GM10248 (cell line): Measurements from ENCODE around the gene OST4.

Source experiments
- CTCF ChIA-PET: fragments of 300-600 bp; sonication (Branson Sonifier 250); formaldehyde crosslinking; extraction: SDS; loops from one replicate; lab custom pipeline; 2021; ENCODE audit warnings: antibody characterized with exemption; lab: Yijun Ruan, JAX
- POLR2A ChIA-PET: fragments of 350-650 bp; sonication (Branson Sonifier 250); formaldehyde crosslinking; extraction: SDS; loops from one replicate; lab custom pipeline; 2020; ENCODE audit warnings: antibody characterized with exemption; lab: Yijun Ruan, JAX
- DNase-seq: peaks from one replicate; pipeline ENCODE4 v3.0.0; 2012; ENCODE audit errors: extremely low spot score
- CTCF ChIP-seq: IDR thresholded peaks from 2 replicates; pipeline ENCODE4 v1.5.1; 2012; ENCODE audit warnings: mild to moderate bottlenecking, low read depth; ENCODE audit errors: extremely low read depth, missing control alignments, control extremely low read depth

OST4 gene

GRCh38 chr2:27051902-27052645 is 19.4 kb downstream of the OST4 start:
- peak; percentile 39 for DNase-seq
- no peak for TF ChIP-seq CTCF
- ChIA-PET POLR2A (interaction anchor here (1.0 to 3.5 kb wide), 9 partner anchors 11 to 358 kb away, joined by 3 to 30 read pairs (median 4); partner anchors contain the start of genes MPV17, OST4 and PPM1G), CTCF (interaction anchor here (0.6 to 8.7 kb wide), 13 partner anchors 10 to 231 kb away, joined by 3 to 66 read pairs (median 7); partner anchors contain the start of genes KHK, OST4, TMEM214 and TRIM54)

GRCh38 chr2:27050996-27051901 is 20.2 kb downstream of the OST4 start, which contains the start of gene AGBL5:
Gene AGBL5, plus strand, starts transcription at chr2:27051668. Its CDS starts 1,291 bp downstream, at chr2:27052959.
- peak; percentile 100 for DNase-seq
- ChIA-PET POLR2A (interaction anchor here (1.0 to 3.5 kb wide), 14 partner anchors 8 to 1173 kb away, joined by 3 to 30 read pairs (median 4); partner anchors contain the start of genes ASXL2, MPV17, OST4 and PPM1G), CTCF (interaction anchor here (0.6 to 8.7 kb wide), 14 partner anchors 10 to 231 kb away, joined by 3 to 66 read pairs (median 6); partner anchors contain the start of genes OST4, TMEM214 and TRIM54)
- no peak for TF ChIP-seq CTCF

- TF ChIP-seq CTCF, result peak; percentile 7
- ChIA-PET POLR2A (interaction anchor here (0.7 to 3.5 kb wide), 14 partner anchors 9 to 1172 kb away, joined by 3 to 30 read pairs (median 4); partner anchors contain the start of genes ASXL2, MPV17 and PPM1G), CTCF (interaction anchor here (0.9 to 8.7 kb wide), 12 partner anchors 9 to 230 kb away, joined by 3 to 66 read pairs (median 6); partner anchors contain the start of genes OST4 and TMEM214)
- DNase-seq, result peak; percentile 85
These were observed 21.0 kb downstream of the OST4 start for GRCh38 chr2:27050281-27050995.

- CTCF ChIA-PET, result interaction anchor here (0.9 to 8.7 kb wide), 12 partner anchors 8 to 230 kb away, joined by 3 to 66 read pairs (median 5); partner anchors contain the start of genes OST4 and TMEM214
- DNase-seq, result peak; percentile 85
- no peak for TF ChIP-seq CTCF
- POLR2A ChIA-PET, result interaction anchor here (0.7 to 3.5 kb wide), 6 partner anchors 9 to 39 kb away, joined by 3 to 30 read pairs (median 9); no protein-coding TSS in a partner anchor
These were observed 21.8 kb downstream of the OST4 start for GRCh38 chr2:27049422-27050280.

GRCh38 chr2:27042985-27043634 is 28.3 kb downstream of the OST4 start:
- TF ChIP-seq CTCF, result no peak
- POLR2A ChIA-PET, result interaction anchor here (4.0 kb wide), 1 partner anchor 7 kb away, joined by 30 read pairs; the partner anchor contains the start of gene AGBL5
- CTCF ChIA-PET, result interaction anchor here (1.2 kb wide), 2 partner anchors 10 to 60 kb away, joined by 3 to 5 read pairs; no protein-coding TSS in a partner anchor
- DNase-seq, result no peak
